Dermis blood vessel endothelial cell (primary cell): ENCODE results near the gene RAB28. TPM values are rescaled to one million over a fixed set of nuclear protein-coding genes. Genes with fewer than 3 reads are reported as not detected.
"Not testable (repeated sequence)": the region's sequence is repeated elsewhere in the genome, so short reads cannot be mapped to it uniquely, and the experiment has no call there.

Experiments
- DNase-seq: peaks from one replicate; pipeline ENCODE4 v3.0.0; 2010
- total RNA-seq: library from RNA; depleted of rRNA; stranded (reverse); fragments of >200 nt; gene quantifications from 2 replicates; pipeline ENCODE4 v1.2.3, GENCODE V29; 2014

The RAB28 gene
- total RNA-seq, 1 donor from 2014 or later: 15.1 TPM

DNA sequence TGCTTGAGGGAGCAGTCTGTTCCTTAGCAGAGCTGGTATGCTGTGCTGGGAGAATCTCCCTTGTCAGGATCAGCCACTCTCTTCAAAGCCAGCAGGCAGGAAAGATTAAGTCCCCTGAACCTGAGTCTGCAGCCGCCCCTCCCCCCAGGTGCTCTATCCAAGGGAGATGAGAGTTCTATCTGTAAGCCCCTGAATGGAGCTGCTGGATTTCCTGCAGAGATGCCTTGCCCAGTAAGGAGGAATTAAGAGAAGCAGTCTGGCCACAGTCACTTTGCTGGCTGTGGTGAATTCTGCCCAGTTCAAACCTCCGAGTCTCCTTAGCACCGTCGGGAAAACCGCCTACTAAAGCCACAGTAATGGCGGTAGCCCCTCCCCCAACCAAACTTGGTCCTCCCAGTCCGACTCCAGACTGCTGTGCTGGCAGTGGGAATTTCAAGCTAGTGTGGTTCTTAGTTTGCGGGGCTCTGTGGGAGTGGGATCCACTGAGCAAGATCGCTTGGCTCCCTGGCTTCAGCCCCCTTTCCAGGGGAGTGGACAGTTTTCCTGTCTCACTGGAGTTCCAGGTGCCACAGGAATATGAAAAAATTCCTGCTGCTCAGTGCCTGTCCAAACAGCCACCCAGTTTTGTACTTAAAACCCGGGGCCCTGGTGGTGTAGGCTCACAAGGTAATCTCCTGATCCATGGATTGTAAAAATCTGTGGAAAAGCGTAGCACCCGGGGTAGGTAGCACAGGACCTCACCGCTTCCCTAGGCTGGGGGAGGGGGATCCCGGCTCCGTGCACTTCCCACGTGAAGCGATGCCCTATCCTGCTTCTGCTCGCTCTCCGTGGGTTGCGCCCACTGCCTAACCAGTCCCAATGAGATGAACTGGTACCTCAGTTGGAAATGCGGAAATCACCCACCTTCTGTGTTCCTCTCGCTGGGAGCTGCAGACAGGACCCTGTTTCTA, 38.0 kb downstream of the RAB28 start:
- no peak for DNase-seq

DNA sequence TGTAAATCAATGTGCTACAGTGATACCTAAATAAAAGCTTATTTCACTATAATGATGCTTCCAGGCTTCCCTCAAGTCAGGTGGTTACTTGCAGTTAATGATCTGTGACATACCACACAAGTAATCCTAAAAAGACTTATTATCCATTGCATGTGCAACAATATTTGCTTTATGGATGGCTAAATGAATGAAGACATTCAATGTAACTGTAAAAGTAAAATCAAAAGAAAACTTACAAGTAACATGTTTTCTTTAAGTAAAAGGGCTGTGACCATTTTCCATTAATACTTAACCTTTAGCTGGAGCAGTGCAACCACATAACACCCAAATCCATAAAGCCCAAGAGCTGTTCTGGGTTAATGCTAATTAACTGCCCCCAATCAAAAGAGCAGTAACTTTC, 42.6 kb downstream of the RAB28 start:
- no peak for DNase-seq

DNA sequence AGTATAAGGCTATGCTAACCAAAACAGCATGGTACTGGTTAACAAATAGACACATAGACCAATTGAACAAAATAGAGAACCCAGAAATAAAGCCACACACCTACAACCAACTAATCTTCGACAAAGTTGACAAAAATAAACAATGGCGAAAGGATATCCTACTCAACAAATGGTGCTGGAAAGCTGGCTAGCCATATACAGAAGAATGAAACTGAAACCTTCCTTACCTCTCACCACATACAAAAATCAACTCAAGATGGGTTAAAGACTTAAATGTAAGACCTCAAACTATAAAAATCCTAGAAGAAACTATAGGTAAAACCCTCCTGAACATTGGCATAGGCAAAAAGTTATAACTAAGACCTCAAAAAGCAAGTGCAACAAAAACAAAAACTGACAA, 47.2 kb downstream of the RAB28 start:
- no peak for DNase-seq

DNA sequence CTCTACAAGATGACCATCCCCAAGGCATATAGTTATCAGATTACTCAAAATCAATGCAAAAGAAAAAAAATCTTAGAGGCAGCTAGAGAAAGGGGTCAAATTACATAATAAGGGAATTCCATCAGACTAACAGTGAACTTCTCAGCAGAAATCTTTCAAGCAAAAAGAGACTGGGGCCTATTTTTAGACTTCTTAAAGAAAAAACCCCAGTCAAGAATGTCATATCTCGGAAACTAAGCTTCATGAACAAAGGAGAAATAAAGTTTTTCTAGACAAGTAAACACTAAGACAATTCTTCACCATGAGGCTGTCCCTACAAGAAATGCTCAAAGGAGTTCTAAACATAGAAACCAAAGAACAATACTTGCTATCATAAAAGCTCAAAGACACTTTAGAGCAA, 51.7 kb downstream of the RAB28 start:
- no peak for DNase-seq

DNA sequence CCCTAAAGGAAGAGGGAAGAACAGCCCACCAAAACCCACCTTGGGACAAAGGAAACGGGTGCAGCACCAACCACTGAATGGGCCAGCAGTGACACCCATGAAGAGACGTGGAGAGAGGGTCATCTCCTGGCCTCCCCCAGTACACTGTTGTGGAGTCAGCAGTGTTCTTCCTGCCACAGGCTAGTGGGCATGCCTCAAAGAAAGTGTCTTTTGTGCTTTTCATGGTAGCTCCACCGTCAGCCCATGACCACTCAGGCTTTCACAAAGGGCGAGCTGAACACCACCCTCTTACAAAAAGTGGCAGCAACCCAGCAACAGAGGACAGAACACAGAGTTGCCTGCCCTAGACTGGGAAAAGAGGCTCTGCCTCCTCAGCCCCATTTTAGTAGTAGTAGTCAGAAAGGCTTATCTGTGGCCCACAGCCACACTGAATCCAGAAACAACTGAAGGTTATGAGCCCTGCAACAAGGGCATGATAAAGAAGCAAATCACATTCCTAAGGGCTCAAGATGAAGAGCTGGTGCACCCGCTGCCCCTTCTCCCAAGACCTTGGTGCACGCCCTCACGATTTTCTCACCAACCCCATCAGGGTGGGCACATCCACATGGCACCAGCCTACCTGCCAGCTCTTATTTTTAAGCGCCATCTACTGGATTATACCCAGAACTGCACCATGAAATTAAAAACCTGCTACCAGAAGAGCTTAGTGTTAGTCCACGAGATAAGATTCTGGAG, 53.1 kb downstream of the RAB28 start:
- no peak for DNase-seq

DNA sequence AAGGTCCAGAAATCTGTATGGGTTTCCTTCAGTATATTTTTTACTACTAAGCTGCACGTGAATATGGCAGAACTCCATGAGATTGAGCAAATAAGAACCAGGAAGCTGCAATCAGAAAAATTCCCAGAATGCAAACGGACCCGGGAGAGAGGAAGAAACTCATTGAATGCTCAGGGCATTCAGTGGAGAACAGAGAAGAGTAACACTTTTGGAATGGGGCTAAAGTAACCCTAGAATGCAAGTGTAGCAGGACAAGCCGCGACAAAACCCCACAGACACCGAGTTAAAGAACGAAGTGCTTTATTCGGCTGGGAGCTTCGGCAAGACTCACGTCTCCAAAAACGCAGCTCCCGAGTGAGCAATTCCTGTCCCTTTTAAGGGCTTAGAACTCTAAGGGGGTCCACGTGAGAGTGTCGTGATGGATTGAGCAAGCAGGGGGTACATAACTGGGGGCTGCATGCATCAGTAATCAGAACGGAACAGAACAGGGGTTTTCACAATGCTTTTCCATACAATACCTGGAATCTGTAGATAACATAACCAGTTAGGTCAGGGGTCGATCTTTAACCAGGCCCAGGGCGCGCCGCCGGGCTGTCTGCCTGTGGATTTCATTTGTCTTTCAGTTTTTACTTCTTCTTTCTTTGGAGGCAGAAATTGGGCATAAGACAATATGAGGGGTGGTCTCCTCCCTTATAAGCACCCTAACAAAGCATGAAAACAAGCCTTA, 56.4 kb downstream of the RAB28 start:
- no peak for DNase-seq

DNA sequence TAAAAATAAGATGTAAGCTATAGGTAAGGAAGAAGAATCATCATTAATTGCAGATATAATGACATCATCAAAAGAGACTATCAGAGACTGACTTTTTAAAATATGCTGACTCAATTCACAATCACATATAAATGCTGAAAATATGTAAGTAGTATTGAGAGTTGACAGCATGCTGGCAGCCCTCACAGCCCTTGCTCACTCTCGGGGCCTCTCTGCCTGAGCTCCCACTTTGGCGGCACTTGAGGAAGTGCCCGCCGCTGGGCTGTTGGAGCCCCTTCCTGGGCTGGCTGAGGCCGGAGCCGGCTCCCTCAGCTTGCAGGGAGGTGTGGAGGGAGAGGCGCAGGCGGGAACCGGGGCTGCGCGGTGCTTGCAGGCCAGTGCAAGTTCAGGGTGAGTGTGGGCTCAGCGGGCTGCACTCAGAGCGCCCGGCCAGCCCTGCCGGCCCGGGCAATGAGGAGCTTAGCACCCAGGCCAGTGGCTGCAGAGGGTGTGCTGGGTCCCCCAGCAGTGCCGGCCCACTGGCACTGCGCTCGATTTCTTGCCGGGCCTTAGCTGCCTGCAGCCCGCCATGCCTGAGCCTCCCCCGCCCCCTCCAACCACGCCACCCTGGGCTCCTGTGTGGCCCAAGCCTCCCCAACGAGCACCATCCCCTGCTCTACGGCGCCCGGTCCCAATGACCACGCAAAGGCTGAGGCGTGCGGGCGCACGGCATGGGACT, 68.9 kb downstream of the RAB28 start:
- no peak for DNase-seq

DNA sequence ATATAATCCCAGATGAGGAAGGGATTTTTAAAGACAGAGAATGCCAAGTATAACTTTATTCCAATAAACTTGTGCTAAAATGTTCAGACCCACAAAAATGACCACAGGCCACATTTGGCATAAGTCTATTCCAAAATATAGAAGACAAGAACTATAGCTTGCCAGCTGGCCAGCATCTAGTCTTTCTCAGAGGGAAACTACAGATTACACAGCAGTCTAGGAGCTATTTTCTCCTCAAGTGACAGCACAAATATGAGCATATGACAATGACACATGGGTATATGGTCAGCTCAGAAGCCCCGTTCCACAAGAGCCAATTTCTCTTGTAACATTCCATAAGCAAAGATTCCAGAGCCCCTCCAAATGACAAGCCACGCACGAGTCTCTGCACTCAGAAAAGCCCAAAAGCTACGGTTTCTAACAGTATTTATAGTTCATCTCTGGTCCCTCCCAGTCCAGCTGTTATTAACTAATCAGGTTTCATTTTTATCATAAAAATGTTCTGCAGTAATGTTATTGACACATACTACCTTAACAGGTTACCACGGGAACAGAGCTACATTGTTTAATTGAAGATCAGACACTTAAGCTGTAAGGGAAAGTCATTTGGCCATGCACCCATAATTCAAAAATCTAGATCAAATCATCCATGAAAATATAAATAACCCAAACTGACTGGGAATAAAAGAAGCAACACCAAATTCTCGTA, 70.3 kb downstream of the RAB28 start:
- DNase-seq: no peak

DNA sequence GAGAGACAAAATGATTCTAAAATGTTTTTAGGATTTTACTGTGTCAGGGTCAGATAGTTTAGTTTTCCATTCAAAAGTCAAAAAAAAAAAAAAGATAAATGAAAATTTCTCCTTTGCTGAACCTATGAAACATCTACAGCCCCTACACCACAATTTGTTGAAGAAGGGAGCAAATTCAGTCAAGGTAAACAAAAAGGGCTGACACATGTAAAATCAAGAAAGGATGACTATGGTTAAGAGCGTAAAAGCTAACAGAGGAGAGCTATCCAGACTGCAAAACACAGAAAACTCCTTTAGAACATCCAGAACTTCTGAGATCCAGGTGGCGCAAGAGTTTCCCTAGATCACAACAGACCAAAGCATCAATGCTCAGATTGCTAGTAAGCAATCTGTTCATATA, 72.2 kb downstream of the RAB28 start:
- DNase-seq: no peak

DNA sequence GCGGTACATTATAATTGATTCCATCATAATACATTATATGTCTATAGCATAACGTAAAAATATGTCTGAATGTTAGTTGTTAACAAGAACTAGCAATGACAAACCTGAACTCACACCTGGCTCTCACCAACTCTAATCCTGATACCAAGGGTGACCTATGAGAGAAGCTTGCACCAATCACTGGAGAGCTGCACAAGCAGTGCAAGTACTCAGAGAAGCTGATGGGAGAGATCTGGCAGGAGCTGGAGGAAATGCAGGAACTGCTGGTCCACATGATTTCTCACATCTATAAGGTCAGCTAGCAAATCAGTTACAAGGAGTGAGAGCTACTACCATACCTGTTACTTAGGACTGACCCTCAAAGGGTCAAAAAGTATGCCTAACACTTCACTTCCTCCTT, 74.8 kb downstream of the RAB28 start:
- DNase-seq: no peak

DNA sequence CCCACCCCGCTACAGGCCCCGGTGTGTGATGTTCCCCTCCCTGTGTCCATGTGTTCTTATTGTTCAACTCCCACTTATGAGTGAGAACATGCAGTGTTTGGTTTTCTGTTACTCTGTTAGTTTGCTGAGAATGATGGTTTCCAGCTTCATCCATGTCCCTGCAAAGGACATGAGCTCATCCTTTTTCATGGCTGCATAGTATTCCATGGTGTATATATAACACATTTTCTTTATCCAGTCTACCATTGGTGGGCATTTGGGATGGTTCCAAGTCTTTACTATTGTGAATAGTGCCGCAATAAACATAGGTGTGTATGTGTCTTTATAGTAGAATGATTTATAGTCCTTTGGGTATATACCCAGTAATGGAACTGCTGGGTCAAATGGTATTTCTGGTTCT, 78.0 kb downstream of the RAB28 start:
- not testable (repeated sequence) for DNase-seq

DNA sequence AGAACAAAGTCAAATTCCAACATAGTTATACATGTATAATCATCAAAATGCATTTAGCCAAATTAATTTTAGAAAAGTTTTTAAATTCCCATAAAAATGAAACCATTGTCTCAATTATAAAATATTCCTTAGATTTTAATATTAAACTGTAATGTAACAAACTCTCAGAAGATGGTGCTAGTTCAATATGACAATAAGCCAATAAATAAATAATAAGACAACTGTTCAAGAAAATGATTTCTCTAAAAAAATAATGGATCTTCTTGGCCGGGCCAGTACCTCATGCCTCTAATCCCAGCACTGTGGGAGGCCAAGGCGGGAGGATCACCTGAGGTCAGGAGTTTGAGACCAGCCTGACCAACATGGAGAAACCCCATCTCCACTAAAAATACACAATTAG, 80.3 kb downstream of the RAB28 start:
- no peak for DNase-seq

DNA sequence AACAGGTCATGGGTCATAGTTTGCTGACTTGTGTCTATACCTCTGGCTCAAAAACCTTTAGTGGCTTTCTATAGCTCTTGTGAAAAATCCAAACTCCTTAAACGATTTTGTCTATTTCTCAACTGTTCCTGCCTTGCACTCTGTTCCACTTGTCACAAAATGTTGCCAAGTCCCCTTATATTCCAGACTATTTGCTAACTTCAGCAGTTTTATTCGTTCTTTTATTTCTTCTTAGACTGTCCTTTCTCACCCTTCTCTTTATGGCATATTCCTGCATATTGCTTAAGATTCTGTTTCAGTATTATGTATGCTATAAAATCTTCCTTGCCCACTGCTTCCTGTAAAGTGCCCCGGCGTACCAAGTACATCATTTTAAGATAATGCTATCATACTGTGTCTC, 80.8 kb downstream of the RAB28 start:
- DNase-seq: no peak

DNA sequence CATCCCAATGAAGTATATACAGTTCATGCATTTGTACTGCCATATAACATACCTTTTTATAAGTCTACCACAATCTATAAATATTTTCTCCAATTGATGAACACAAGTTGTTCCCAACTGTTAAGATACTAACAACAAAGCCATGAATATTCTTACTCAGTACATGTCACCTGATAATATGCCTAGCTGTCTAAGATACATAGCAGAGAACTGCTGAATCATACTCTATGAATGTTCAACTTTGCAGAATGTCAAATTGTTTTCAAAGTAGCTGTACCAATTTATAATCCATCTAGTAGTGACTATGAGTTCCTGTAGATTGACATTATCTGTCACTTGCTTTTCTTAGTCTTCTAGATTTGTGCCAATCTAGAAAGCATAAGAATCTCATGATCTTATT, 84.9 kb downstream of the RAB28 start:
- DNase-seq: no peak

DNA sequence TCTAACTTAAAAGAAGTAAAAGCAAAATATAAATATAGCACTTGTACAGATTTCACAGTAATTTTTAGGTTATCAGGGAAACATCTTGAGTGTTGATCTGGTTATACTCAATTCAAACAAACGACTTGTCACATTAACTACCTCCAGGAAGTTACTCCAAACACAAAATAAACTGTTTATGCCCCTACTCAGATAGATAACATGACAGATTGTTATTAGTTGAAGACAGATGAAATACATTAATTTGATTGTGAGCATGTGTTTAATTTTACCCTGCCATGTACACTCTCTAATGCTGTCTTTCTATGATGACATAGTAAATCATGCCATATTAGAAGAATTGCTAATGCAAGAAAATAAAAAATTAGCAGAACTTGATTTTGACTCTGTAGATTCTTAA, 88.0 kb downstream of the RAB28 start:
- no peak for DNase-seq

DNA sequence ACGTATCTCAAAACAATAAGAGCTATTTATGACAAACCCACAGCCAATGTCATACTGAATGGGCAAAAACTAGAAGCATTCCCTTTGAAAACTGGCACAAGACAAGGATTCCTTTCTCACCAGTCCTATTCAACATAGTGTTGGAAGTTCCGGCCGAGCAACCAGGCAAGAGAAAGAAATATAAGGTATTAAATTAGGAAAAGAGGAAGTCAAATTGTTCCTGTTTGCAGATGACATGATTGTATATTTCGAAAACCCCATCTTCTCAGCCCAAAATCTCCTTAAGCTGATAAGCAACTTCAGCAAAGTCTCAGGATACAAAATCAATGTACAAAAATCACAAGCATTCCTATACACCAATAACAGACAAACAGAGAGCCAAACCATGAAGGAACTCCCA, 94.2 kb downstream of the RAB28 start:
- DNase-seq: not testable (repeated sequence)

DNA sequence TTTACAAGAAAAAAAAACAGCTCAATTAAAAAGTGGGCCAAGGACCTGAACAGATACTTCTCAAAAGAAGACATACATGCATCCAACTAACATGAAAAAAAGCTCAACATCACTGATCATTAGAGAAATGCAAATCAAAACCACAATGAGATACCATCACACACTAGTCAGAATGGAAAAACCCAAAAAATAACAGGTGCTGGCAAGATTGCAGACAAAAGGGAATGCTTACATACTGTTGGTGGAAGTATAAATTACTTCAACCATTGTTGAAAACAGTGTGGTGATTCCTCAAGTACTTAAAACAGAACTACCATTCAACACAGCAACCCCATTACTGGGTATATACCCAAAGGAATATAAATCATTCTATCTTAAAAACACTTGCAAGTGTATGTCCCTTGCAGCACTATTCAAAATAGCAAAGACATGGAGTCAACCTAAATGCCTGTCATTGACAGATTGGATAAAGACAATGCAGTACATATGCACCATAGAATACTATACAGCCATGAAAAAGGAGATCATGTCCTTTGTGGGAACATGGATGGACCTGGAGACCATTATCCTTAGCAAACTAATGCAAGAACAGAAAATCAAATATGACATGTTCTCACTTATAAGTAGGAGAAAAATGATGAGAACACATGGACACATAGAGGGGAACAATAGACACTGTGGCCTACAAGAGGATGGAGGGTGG, 97.6 kb downstream of the RAB28 start:
- DNase-seq: no peak

DNA sequence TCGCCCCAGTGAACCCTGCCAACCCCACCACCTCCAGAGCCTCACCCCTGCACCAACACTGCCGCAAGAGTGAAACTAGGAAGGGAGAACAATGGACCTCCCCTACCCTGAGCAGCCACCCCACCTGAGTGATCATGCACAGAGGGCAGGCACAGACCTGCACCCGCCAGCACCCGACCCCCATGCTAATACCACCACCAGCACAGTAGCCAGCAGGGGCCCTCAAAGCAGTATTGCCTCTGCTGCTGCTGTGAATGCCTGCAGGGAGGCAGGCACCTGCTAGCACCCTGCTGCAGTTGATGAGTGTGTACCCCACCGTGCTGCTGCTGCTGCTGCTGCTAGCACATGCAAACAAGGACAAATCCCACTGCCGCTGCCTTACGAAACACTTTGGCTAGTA, 100.1 kb downstream of the RAB28 start:
- DNase-seq: no peak

DNA sequence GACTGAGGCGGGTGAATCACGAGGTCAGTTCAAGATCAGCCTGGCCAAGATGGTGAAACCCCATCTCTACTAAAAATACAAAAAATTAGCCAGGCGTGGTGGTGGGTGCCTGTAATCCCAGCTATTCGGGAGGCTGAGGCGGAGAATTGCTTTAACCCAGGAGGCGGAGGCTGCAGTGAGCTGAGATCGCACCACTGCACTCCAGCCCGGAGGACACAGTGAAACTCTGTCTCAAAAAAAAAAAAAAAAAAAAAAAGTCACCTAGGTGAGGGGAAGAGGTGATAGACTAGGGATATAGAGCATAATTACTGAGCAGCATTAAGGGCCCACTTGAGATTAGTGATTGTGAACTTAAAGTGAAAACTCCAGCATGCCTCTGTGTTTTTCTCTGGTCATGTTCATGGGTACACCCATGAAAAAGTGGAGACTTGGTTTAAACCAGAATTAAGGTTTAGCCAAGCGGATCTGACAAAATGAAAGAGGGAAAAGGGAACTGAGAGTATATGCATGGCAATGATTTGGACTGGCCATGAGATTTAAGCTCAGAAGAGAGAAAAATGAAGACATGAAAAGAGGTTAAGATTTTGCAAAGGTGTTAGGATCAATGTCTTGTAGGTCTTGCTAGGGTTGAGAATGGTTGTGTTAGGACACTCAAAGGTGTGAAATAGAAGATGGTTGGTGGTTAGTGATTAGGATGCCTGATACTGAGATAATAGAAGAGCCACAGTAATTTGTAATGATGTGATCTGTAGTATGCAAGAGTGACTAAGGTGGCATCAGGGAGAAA, 105.0 kb downstream of the RAB28 start:
- DNase-seq: no peak

DNA sequence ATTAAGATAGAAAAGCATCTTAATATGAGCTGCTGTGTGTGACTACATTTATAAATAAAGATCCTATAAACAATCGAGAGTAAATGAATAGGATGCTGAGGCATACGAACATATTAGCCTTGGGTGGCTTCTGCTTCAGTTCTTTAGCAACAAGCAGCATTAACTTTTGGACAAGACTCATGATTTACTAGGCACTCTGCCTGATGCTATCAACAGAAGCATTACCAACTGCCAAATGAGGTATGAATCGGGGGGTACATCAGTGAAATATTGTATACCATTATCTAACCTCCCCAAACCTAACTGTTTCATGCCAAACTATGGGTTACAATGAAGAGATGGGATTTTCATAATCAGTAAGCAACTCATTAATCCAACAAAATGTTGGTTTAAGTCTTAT, 113.1 kb downstream of the RAB28 start:
- no peak for DNase-seq

DNA sequence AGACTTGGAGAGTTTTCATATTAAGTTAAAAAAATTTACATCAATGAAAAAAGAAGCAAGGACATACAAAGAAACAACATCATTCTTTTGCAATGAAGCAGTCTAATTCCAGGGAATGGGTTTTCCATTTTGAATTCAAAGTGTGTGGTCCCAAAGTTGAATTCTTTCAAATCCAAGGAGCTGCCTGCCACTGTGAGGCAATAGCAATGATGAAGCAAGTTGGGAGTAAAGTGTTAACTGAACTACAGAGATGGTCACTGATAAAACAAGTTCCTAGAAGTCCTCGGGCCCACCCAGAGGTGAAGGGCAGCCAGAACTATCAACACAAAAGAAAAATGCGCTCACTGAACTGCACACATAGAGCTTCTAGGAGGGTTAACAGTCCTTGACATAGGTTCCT, 115.9 kb downstream of the RAB28 start:
- no peak for DNase-seq
